Prostate gland (tissue), 2 donors: Measurements from ENCODE around the gene UNK.

Experiments
- POLR2A ChIP-seq: fragments of 450-650 bp; IDR thresholded peaks from one replicate; pipeline ENCODE4 v1.6.1; 2016; ENCODE audit warnings: antibody characterized with exemption, mild to moderate bottlenecking
- POLR2AphosphoS5 ChIP-seq: sonication (generic); formaldehyde crosslinking; IDR thresholded peaks from one replicate; pipeline ENCODE4 v1.6.1; 2017; ENCODE audit warnings: antibody characterized with exemption
- TF ChIP-seq, protein P1 (sequence below), 4 experiments: fragments of 200-600 bp in 2 of 4; fragments of 450-650 bp in 2 of 4; sonication (generic) in 2 of 4; IDR thresholded peaks; 1 replicate in 3 of 4; 2 replicates in 1 of 4; pipeline ENCODE4 v1.5.1; 2016 to 2019; ENCODE audit warnings: antibody characterized with exemption in 4 of 4, mild to moderate bottlenecking in 2 of 4, moderate library complexity in 2 of 4

DNA sequence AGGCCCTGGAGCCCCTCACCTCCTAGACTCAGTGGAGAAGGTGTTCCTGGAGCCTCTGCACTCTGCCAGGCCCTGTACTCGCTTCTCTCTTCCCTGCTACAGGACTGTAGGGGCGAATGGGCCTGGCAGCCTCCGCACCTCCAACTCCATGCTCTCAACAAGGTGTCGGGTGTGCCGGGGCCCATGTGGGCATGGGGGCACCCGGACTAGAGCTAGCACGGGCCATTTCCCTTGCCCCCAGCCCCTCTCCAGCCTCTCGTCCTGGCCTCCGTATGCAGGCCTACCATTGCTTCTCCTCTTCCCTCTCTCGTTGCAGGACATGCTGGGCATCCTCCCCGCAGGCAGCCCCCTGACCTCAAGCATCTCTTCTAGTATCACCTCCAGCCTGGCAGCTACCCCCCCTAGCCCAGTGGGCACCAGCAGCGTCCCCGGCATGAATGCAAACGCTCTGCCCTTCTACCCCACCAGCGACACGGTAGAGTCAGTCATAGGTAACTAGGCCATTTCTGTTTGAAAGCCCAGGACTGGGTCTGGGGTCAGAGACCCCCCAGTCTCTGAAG, 33.8 kb downstream of the UNK start:
- TF ChIP-seq POLR2A (no peak), POLR2AphosphoS5 (no peak)
- TF ChIP-seq, protein P1, sequence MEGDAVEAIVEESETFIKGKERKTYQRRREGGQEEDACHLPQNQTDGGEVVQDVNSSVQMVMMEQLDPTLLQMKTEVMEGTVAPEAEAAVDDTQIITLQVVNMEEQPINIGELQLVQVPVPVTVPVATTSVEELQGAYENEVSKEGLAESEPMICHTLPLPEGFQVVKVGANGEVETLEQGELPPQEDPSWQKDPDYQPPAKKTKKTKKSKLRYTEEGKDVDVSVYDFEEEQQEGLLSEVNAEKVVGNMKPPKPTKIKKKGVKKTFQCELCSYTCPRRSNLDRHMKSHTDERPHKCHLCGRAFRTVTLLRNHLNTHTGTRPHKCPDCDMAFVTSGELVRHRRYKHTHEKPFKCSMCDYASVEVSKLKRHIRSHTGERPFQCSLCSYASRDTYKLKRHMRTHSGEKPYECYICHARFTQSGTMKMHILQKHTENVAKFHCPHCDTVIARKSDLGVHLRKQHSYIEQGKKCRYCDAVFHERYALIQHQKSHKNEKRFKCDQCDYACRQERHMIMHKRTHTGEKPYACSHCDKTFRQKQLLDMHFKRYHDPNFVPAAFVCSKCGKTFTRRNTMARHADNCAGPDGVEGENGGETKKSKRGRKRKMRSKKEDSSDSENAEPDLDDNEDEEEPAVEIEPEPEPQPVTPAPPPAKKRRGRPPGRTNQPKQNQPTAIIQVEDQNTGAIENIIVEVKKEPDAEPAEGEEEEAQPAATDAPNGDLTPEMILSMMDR (IDR thresholded peaks at IDR 0.05), result no peak
